ENCODE data around the gene NPSR1.

DNA sequence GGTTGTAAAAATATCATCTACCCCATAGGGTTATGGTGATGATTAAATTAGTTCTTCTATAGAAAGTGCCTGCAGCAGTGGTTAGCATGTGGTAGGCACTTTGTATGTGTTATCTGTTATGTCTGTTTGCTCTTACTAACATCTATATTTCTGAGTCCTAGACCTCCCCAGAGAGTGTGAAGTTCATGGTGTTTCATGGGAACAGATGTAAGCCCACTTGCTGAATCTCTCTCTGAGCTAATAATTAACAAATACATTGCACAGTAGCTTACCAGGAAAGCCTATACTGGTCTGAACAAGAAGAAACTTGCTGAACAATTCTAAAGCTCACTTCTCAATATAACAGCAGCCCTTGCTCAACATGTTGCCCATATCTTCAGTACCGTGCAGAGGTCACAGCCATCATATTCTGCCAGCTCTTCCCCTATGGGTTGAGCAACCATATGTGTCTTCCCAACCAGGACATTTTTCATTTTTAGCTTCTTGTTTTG lies 100.1 kb downstream of the NPSR1 start:
- TF ChIP-seq POLR2A (IDR thresholded peaks at IDR 0.05) (no peak), POLR2AphosphoS5 (IDR thresholded peaks at IDR 0.05) (no peak)

Data from prostate gland (tissue), 1 donor.